Endothelial cell of umbilical vein (primary cell): ENCODE measurements around the gene PSMD14. TPM values are rescaled to one million over a fixed set of nuclear protein-coding genes. Genes with fewer than 3 reads are reported as not detected.

Experiments
- BruUV-seq: library from RNA; stranded (reverse); fragments of 400-500 nt; replicated peaks from 2 replicates; lab custom pipeline; 2021; lab: Mats Ljungman, UMichigan
- CTCF ChIA-PET: fragments of 300-600, 350-600 bp; sonication (Branson Sonifier 250); formaldehyde crosslinking; loops from one replicate; lab custom pipeline; 2021; ENCODE audit warnings: antibody characterized with exemption, inconsistent platforms; lab: Charles Lee
- POLR2A ChIA-PET: fragments of 300-600, 350-600 bp; sonication (Branson Sonifier 250); formaldehyde crosslinking; loops from one replicate; lab custom pipeline; 2021; ENCODE audit warnings: antibody characterized with exemption, inconsistent platforms; lab: Charles Lee
- DNase-seq: peaks from one replicate; pipeline ENCODE4 v3.0.0-alpha.2; 2011; ENCODE audit warnings: low read depth, low spot score
- FAIRE-seq: peaks from 2 replicates; lab custom pipeline; 2011; peaks lifted over from hg19 to GRCh38; lab: Jason Lieb, UNC
- H2AFZ ChIP-seq: 2 replicates; pipeline ENCODE4 v1.6.0; 2012; ENCODE audit warnings: low read depth, low read length, control low read depth, inconsistent platforms
- H3K27ac ChIP-seq: 2 replicates; pipeline ENCODE4 v1.5.1; 2011; ENCODE audit warnings: low read depth, mild to moderate bottlenecking, control low read depth, low read length, moderate library complexity; ENCODE audit not compliant: insufficient read depth
- H3K27me3 ChIP-seq, 2 experiments: 2 replicates each; pipeline versions ENCODE4 v1.6.0 to v1.6.1; 2011; ENCODE audit warnings: low read length in 2 of 2, mixed read lengths in 1 of 2; ENCODE audit not compliant: control insufficient read depth in 2 of 2, insufficient read depth in 2 of 2
- H3K36me3 ChIP-seq, 2 experiments: 2 replicates in 1 of 2; 3 replicates in 1 of 2; pipeline ENCODE4 v1.5.1; 2011; ENCODE audit warnings: low read length in 2 of 2, mild to moderate bottlenecking in 1 of 2, moderate library complexity in 1 of 2; ENCODE audit not compliant: control insufficient read depth in 2 of 2, insufficient read depth in 2 of 2; ENCODE audit errors: extremely low read depth in 1 of 2
- H3K4me1 ChIP-seq: 3 replicates; pipeline ENCODE4 v1.5.1; 2011; ENCODE audit warnings: mild to moderate bottlenecking, low read length; ENCODE audit not compliant: control insufficient read depth, insufficient read depth; ENCODE audit errors: extremely low read depth
- H3K4me2 ChIP-seq: 2 replicates; pipeline ENCODE4 v1.6.1; 2011; ENCODE audit warnings: low read length, control low read depth, mixed read lengths; ENCODE audit not compliant: insufficient read depth
- H3K4me3 ChIP-seq, 3 experiments: fragments of 200-600 bp in 1 of 3; sonication (generic), shearing (Covaris generic) in 1 of 3; replicated peaks in 1 of 3; 2 replicates each; pipeline ENCODE4 v1.5.1; 2011 to 2016; ENCODE audit warnings: control low read depth in 3 of 3, low read length in 3 of 3, mild to moderate bottlenecking in 2 of 3, inconsistent platforms in 1 of 3, low read depth in 1 of 3, moderate library complexity in 1 of 3; ENCODE audit not compliant: insufficient read depth in 1 of 3
- H3K79me2 ChIP-seq: 2 replicates; pipeline ENCODE4 v1.6.0; 2012; ENCODE audit warnings: low read length, inconsistent platforms; ENCODE audit not compliant: control insufficient read depth, insufficient read depth
- H3K9ac ChIP-seq: replicated peaks from 2 replicates; pipeline ENCODE3; 2011; ENCODE audit warnings: low read length, control low read depth; ENCODE audit not compliant: insufficient read depth; ENCODE audit errors: extremely low read depth
- H3K9me1 ChIP-seq: replicated peaks from 3 replicates; pipeline ENCODE4 v1.6.0; 2011; ENCODE audit warnings: mild to moderate bottlenecking, low read length; ENCODE audit not compliant: control insufficient read depth, insufficient read depth; ENCODE audit errors: extremely low read depth
- H3K9me3 ChIP-seq: replicated peaks from 2 replicates; pipeline ENCODE4 v1.5.1; 2012; ENCODE audit warnings: low read length, inconsistent platforms; ENCODE audit not compliant: control insufficient read depth, insufficient read depth
- H4K20me1 ChIP-seq: replicated peaks from 2 replicates; pipeline ENCODE3; 2011; ENCODE audit warnings: mild to moderate bottlenecking, low read length; ENCODE audit not compliant: control insufficient read depth, insufficient read depth; ENCODE audit errors: extremely low read depth
- CTCF ChIP-seq, 2 donors: IDR thresholded peaks; 1 replicate in 1 of 2; 2 replicates in 1 of 2; pipeline ENCODE4 v1.5.1; 2011; ENCODE audit warnings: low read length in 2 of 2, mild to moderate bottlenecking in 2 of 2, moderate library complexity in 2 of 2, control low read depth in 1 of 2, inconsistent platforms in 1 of 2, low read depth in 1 of 2; ENCODE audit not compliant: insufficient read depth in 1 of 2; ENCODE audit errors: extremely low read depth in 1 of 2
- EZH2 ChIP-seq: IDR thresholded peaks from 2 replicates; pipeline ENCODE4 v1.6.1; 2012; ENCODE audit warnings: borderline replicate concordance, low read depth, mild to moderate bottlenecking, moderate library complexity, low read length, inconsistent platforms; ENCODE audit not compliant: severe bottlenecking
- FOS ChIP-seq: IDR thresholded peaks from 2 replicates; pipeline ENCODE4 v1.6.1; 2011; ENCODE audit warnings: mild to moderate bottlenecking, low read length, moderate library complexity, borderline replicate concordance; ENCODE audit not compliant: insufficient read depth
- GATA2 ChIP-seq: IDR thresholded peaks from 2 replicates; pipeline ENCODE4 v1.7.0; 2011; ENCODE audit warnings: low read depth, mild to moderate bottlenecking, moderate library complexity, mixed read lengths, low read length; ENCODE audit not compliant: insufficient read length, insufficient read depth
- JUN ChIP-seq: IDR thresholded peaks from 2 replicates; pipeline ENCODE4 v1.6.1; 2011; ENCODE audit warnings: borderline replicate concordance, low read depth; ENCODE audit not compliant: insufficient read length, insufficient read depth
- MAX ChIP-seq: IDR thresholded peaks from 2 replicates; pipeline ENCODE4 v1.6.1; 2011; ENCODE audit not compliant: insufficient read depth, insufficient read length
- MYC ChIP-seq: IDR thresholded peaks from one replicate; pipeline ENCODE4 v1.6.1; 2011; ENCODE audit warnings: mild to moderate bottlenecking, low read depth, low read length
- POLR2A ChIP-seq: IDR thresholded peaks from 2 replicates; pipeline ENCODE4 v1.6.1; 2012; ENCODE audit warnings: low read depth, mild to moderate bottlenecking, control low read depth, low read length
- POLR2AphosphoS5 ChIP-seq: IDR thresholded peaks from 2 replicates; pipeline ENCODE4 v1.6.1; 2012; ENCODE audit warnings: low read depth, mild to moderate bottlenecking, control low read depth, low read length, moderate library complexity; ENCODE audit not compliant: insufficient read depth
- dilution Hi-C: fragments of 300-500 bp; cut with MboI; formaldehyde crosslinking; loops from one replicate; pipeline ENCODE4 v1.15.0; 2019; ENCODE audit warnings: low sequenced_read_pairs; ENCODE audit not compliant: extremely low pct_ligation_motif_present
- intact Hi-C: fragments of 100-400 bp; cut with micrococcal nuclease; formaldehyde crosslinking; loops from one replicate; pipeline ENCODE4 v1.10.0; 2022
- polyA plus RNA-seq, 4 experiments: library from polyadenylated mRNA; depleted of rRNA in 3 of 4; stranded (reverse) in 3 of 4; unstranded in 1 of 4; fragments of >200 nt; gene quantifications; 2 replicates each; pipeline versions ENCODE4 v1.2.1 to v1.2.3, GENCODE V29; 2011 to 2012; ENCODE audit warnings: missing spikeins in 1 of 4
- total RNA-seq: library from RNA; stranded (reverse); gene quantifications from 2 replicates; pipeline ENCODE4 v1.2.3, GENCODE V29; 2021

Gene PSMD14
- total and polyA plus RNA-seq, 2 donors (not counting 3 experiments of a cell fraction or from before 2014, with no cell fraction given), result 47.6 to 85.4 TPM

- Histone ChIP-seq H3K9ac (no peak overlapping the region), H3K27ac (no peak overlapping the region), H3K4me2 (no peak overlapping the region), H3K79me2 (peaks cover 39% of the 10 kb centered on the region), H2AFZ (no peak overlapping the region), H3K9me1 (no peaks in the 10 kb centered on the region), H4K20me1 (peaks cover 5% of the 10 kb centered on the region), H3K4me1 (peaks cover 18% of the 10 kb centered on the region), H3K9me3 (no peaks in the 10 kb centered on the region), H3K27me3 (peaks cover 3 to 10% of the 10 kb centered on the region in 2 experiments), H3K4me3 (no peak overlapping the region), H3K36me3 (no peaks in the 10 kb centered on the region)
- intact Hi-C loops (no loop called here), dilution Hi-C loops (no loop called here)
- DNase-seq (no peak), FAIRE-seq (no peak)
- no peak for TF ChIP-seq FOS
- TF ChIP-seq CTCF (IDR thresholded peaks at IDR 0.05; ENCODE audit: extremely low read depth in 1 of 2, insufficient read depth in 1 of 2, low read depth in 1 of 2, low read length in 2 of 2), result no peak
- TF ChIP-seq POLR2AphosphoS5, result no peak
- TF ChIP-seq GATA2, result no peak
- TF ChIP-seq EZH2, result no peak
- TF ChIP-seq JUN, result no peak
- TF ChIP-seq POLR2A, result no peak
- TF ChIP-seq MYC, result no peak
- no peak for TF ChIP-seq MAX
- no TSS peak for BruUV-seq
- CTCF ChIA-PET, result no interaction called here
- POLR2A ChIA-PET, result no interaction called here
Observed at GRCh38 chr2:161306919-161307318, 1.3 kb upstream of the PSMD14 start.
